NOMO-1 (cell line): Measurements from ENCODE around the gene HPSE2.
"Not testable (repeated sequence)": the region's sequence is repeated elsewhere in the genome, so short reads cannot be mapped to it uniquely, and the experiment has no call there.

Experiments used
- DNase-seq, 2 experiments: peaks; one replicate each; lab custom pipeline; 2025; ENCODE audit not compliant: unreplicated experiment in 2 of 2; lab: John Stamatoyannopoulos, UW

The HPSE2 gene

GRCh38 chr10:99235658-99236626, at the start of gene HPSE2:
TSS of gene HPSE2 (minus strand) at chr10:99235852.
- DNase-seq: no peak

- no peak for DNase-seq
Observed at GRCh38 chr10:99280472-99280871, 44.8 kb upstream of the HPSE2 start.

- no peak for DNase-seq
Observed at GRCh38 chr10:99279626-99280111, 44.0 kb upstream of the HPSE2 start.

- DNase-seq: peak; percentile 6
Observed at GRCh38 chr10:99276848-99277486, 41.3 kb upstream of the HPSE2 start.

- DNase-seq: no peak
Observed at GRCh38 chr10:99266383-99266782, 30.7 kb upstream of the HPSE2 start.

GRCh38 chr10:99248824-99249223, 13.2 kb upstream of the HPSE2 start:
- no peak for DNase-seq

- not testable (repeated sequence) for DNase-seq
Observed at GRCh38 chr10:99247893-99248292, 12.2 kb upstream of the HPSE2 start.

GRCh38 chr10:99236627-99237309, 1.1 kb upstream of the HPSE2 start:
- no peak for DNase-seq

GRCh38 chr10:99234791-99235657, 628 bp downstream of the HPSE2 start:
- no peak for DNase-seq

- DNase-seq: peak; percentile 88 to 89
Observed at GRCh38 chr10:99234041-99234790, 1.4 kb downstream of the HPSE2 start.

- no peak for DNase-seq
Observed at GRCh38 chr10:99233689-99234037, 2.0 kb downstream of the HPSE2 start.

GRCh38 chr10:99233000-99233688, 2.5 kb downstream of the HPSE2 start:
- no peak for DNase-seq

- no peak for DNase-seq
Observed at GRCh38 chr10:99232360-99232999, 3.2 kb downstream of the HPSE2 start.

GRCh38 chr10:99224766-99225165, 10.9 kb downstream of the HPSE2 start:
- DNase-seq: no peak

- no peak for DNase-seq
Observed at GRCh38 chr10:99207340-99207739, 28.3 kb downstream of the HPSE2 start.

- DNase-seq: no peak
Observed at GRCh38 chr10:99203310-99203709, 32.3 kb downstream of the HPSE2 start.

- DNase-seq: no peak
Observed at GRCh38 chr10:99172950-99173349, 62.7 kb downstream of the HPSE2 start.

GRCh38 chr10:99172128-99172738, 63.4 kb downstream of the HPSE2 start:
- no peak for DNase-seq
